ENCODE measurements around the gene FBXL12. TPM values are rescaled to one million over a fixed set of nuclear protein-coding genes. Genes with fewer than 3 reads are reported as not detected.
"Not testable (repeated sequence)": the region's sequence is repeated elsewhere in the genome, so short reads cannot be mapped to it uniquely, and the experiment has no call there.

FBXL12 gene, protein sequence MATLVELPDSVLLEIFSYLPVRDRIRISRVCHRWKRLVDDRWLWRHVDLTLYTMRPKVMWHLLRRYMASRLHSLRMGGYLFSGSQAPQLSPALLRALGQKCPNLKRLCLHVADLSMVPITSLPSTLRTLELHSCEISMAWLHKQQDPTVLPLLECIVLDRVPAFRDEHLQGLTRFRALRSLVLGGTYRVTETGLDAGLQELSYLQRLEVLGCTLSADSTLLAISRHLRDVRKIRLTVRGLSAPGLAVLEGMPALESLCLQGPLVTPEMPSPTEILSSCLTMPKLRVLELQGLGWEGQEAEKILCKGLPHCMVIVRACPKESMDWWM
- 34.5 TPM for polyA plus RNA-seq (ENCODE audit: insufficient read length)

DNA sequence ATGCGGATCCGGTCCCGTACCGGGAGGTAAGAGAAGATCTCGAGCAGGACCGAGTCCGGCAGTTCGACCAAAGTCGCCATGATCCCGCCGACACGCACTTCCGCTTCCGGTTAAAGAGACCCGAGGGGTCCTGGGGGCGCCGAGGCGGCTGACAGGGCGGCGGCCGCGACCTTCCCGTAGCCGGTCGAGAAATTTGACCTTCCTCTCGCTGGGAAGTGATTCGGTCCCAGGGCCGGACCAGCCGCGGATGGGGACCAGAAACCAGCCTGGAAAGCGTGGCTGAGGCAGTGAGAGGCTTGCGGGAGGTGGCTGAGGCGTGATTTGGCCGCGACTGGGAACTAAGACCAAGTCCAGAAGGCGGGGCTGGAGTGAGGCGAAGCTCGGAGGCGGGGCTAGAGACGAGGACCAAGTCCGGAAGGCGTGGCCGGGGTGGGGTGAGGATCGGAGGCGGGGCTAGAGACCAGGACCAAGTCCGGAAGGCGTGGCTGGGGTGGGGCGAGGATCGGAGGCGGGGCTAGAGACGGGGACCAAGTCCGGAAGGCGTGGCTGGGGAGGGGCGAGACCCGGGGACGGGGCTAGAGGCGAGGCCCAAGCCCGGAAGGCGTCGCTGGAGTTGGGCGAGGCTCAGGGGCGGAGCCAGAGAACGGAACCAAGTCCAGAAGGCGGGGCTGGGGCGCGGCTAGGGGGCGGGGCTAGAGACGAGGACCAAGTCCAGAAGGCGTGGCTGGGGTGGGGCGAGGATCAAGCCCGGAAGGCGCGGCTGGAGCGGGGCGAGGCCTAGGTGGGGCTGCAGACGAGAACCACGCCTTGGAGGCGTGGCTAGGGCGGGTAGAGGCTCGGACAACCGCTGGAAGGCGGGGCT is at the start of gene FBXL12:
Gene FBXL12, minus strand, starts transcription at position 346 of the 862 bp plus-strand sequence. Its CDS starts 266 bp downstream, at position 80.
- peak; percentile 100 for DNase-seq

DNA sequence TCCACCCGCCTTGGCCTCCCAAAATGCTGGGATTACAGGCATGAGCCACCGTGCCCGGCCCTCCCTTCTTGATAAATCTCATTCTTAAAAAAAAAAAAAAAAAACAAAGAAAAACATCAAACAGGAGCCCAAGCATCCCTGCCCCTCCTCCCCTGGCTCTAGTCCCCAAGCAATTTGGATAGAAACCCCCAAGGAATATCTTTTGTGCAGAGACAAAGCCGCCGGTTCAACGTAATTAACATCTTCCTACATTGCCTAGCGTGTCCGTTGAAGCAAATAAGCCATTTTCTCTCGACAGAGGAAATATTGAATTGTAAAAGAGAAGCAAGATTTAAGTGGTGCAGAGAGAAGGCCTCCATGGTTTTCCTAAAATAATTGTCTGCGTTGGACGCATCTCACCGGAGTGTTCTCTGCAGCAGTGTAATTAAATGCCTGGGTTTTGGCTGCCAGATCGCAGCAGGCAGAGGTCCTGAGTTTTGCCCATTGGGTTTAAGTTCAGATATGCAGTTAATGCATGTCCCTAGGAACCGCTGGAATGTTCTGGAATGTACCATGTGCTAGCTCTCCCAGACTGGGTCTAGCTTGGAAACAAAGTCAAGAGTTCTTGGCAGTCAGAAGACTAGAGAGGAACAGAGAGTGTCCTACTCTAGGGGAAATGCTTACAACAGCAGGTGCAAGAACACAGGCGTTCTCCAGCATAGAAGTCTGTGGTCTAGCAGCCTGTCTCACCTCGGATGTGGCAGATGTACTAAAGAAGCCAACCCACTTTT is 47.0 kb upstream of the FBXL12 start:
- DNase-seq, result no peak

DNA sequence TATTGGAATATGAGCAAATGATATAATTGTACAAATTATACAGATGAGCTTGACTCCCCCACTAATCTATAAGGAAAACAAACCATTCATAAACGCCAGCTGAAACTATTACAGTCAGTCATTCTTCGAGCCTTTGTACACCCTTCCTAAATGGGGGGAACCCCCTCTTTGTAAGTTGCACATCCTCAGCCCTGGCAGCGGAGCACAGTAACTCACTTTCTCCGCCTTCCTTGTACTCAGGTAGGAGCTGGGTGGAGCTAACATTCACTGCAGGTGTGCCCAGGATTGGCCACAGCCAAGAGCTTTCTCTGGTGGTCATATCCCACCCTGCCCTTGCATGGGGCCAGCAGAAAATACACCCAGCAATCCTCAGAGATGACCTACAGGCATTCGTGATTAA is 44.9 kb upstream of the FBXL12 start:
- DNase-seq, result no peak

DNA sequence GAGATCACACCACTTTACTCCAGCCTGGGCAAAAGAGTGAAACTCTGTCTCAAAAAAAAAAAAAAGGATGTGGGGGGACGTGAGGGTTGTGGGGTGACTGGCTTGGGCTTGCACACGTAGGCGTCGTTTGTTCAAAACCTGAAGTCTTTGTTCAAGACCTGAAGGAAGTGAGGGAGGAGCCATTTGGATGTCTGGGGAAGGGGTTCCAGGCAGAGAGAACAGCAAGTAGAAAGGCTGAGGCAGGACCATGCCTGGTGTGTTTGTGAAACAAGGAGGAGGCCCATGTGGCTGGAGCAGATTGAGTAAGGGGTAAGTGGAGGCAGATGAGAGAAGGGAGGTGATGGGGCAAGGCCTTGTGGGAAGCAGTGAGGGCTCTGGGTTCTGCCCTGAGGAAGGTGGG is 44.1 kb upstream of the FBXL12 start:
- no peak for DNase-seq

DNA sequence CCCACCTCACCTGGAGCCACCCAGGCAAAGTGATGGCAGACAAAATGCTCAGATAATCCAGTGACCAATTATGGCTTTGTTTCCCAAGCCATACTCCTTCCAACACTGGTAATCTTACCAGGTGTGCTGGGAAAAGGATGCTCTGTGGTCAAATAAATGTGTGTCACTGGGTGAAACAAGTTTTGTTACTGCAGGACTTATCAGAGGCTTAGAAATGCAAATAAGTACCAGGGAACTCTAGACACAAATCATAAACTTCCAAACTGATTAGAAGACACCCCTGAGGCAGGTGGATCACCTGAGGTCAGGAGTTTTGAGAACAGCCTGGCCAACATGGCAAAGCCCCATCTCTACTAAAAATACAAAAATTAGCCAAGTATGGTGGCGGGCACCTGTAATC is 42.6 kb upstream of the FBXL12 start:
- no peak for DNase-seq

DNA sequence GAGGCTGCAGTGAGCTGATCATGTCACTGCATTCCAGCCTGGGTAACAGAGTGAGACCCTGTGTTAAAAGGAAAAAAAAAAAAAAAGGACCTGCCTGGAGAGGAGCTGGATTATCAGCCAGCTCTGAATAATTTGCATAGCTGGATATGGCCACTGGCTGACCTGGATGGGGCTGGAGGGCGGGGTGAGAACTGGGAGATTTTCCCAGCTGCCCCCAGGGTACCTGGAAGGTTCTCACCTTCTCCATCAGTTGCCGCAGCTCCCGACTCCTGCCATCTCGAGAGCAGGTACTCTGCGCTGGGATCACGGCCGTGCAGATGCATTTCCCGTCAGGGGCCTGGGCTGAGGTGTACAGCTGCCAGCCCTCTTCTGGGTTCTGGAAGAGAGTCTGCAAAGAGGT is 41.5 kb upstream of the FBXL12 start:
- no peak for DNase-seq

DNA sequence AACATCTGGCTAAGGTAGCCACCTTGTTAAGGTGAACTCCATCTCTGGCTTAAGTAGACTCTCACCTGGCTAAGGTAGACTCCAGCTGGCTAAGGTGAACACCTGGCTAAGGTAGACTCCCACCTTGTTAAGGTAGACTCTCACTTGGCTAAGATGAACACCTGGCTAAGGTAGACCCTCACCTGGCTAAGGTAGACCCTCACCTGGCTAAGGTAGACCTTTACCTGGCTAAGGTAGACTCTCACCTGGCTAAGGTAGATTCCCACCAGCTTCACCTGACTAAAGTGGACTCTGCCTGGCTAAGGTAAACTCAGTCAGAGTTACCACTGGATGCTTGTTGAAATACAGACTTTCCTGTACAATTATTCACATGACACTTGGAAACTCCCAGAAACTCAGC is 39.9 kb upstream of the FBXL12 start:
- DNase-seq, result no peak

DNA sequence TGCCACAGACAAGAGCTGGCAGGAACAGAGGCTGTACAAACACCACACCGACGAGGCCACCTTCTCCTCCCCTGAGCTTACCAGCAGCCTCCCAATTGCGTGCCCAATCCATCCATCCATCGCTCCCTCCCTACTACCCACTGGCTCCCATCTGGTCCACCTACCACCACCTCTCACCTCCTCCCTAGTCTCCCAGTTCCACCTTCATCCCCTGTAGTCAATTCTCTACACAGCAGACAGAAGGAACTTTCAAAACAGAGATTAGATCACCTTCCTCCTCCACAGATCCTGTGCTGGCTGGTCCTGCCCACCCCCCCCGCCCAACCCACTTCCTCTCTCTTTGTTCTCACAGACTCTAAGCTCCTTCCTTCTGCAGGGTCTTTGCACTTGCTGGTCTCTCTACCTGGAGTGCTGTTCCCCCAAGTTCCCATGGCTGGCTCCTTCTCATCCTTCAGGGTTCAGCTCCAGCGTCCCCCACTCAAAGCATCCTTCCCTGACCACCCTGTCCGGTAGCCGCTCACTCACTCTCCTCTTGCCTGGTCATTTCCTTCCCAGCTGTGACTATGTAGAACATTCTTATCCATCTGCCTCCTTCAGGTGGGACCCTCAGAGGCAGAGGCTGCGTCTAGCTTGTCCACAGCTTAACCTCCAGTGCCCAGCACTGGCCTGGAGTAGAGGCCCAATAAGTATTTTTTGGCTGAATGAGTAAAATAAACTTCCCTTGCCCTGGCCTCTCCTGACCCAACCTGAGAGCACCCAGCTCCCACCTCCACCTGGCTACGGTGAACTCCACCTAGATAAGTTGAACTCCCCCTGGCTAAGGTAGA is 39.3 kb upstream of the FBXL12 start:
- no peak for DNase-seq

DNA sequence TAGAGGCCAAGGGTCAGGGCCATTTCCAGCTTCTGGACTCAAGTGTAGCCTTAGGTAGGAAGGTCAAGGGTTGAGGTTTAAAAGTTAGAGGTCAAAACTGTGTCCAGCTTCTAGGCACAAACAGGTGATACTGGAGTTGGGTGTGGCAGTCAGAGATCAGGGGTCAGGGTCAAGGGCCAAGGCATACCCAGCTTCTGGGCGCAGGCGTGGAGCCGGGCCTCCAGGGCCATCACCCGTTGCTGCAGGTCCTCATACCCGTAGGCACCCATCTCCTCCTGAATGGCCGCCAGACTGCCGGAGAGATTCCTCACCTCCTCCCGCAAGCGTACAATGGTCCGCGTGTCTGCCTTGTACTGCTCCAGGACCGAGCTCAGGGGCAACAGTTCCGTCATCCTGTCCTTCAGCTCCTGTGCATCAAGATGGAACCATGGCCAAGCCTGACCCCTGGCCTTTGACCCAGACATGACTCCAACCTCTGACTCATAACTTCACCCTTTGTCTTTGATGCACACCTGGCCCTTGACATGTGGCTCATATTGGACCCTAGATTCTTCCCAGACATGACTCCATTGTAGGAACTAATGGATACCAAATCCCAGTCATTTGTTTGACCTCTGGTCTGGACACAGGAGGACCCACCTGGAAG is 38.3 kb upstream of the FBXL12 start:
- DNase-seq, result no peak

DNA sequence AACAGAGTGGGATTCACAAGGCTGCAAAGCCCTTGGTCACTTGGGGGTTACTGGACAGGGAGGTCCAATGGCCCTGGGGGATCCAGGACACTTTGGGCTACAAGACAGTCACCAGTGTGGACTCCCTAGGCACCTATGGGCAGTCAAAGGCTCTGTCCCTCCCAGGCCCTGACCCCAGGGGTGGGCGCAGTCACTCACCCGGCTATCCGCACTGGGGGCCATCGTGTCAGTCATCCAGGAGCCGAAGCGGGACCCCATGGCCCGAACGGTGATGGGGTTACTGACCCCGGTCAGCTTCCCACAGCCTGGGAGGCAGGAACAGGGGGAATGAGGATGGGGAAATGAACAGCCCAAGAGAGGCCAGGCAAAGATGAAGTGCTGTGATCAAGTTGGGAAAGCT is 37.7 kb upstream of the FBXL12 start:
- DNase-seq, result no peak

DNA sequence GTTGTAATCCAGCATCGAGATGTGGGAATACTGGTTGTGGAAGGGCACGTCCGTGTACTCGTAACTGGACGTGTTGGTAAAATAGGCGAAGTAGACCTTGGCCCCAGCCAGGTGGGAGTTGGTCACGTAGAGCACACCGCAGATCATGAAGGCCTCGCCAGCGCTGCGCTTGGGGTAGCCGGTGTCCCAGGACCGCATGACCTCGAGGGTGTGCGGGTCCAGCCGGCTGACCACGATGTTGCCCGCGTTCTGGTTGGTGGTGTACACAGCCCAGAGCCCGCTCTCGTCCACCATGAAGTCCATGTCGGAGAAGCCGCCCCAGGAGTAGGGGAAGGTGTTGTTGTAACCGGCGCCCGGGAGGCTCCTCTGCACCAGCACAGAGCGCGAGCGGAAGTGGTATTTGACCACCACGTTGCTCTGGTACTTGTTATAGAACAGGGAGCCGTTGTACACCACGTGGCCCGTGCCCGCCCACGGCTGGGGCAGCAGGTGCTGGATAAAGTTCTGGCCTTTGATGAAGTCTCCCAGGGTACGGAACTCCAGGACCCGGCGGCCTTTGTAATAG is 35.5 kb upstream of the FBXL12 start:
- no peak for DNase-seq

DNA sequence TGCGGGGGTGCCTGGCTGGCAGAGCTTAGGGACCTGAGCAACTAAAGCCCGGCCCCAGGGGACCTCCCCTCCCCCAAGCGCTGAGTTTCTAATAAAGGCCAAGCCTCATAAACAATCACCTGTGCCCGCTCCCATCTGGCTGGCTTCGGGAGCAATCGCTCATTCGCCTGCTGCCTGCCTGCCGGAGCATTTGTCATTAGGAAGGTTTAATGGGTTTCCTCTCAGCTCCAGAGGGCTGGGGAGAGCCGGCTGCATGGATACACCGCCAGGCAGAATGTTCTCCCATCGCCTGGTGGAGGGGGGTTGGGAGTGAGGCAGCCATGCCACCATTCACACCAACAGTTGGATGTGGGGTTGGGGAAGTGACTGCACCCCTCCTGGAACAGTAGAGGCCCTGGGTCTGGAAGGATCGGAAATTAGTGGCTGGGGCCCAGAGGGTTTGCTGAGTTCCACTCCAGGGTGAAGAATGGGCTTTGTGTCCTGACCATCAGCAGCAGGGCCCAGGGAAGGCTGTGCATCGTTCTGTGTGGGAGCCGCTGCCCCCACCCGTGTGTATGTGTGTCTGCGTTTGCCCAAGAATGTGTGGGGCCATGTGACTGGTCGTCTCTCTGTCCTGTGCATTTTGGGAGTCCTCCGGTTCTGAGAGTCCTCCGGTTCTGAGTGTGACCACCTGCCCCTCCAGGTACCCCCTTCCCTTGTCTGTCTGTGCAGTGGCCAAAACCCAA is 31.5 kb upstream of the FBXL12 start:
- DNase-seq, result no peak

DNA sequence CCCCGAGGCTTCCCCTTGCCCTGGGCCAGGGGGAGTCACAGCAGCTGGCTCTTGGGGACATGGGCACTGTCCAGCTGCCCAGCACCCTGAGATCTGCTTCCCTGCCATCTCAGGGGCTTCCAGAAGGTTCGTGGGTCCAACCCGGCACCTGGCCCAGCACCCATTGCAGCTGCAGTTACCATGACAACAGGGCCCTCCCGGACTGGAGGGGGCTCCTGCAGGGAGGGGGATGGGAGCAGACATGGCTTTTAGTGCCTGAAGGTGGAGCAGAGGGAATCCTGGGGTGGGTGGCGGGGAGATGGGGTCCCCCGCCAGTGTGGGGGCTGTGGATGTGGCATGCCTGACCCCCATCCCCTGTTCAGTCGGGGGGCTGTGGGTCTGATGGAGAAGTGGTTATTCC is 30.9 kb upstream of the FBXL12 start:
- DNase-seq, result no peak

DNA sequence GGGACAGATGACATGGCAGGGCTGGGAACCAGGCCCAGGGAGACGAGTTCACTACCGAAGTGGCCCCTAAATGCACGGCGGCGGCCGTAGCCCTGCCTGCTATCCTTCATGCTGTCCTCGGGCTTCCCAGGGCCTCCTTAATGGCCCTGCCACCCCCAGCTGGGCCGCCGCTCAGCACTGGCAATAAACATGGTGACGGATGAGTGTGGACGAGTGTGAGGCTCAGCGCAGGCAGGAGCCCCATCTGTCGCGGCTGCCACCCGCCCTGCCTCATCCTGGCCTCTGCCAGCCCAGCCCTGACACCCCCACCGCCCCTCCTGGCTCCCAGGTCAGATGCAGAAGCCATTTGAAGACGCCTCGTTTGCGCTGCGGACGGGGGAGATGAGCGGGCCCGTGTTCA is 29.9 kb upstream of the FBXL12 start:
- DNase-seq, result no peak

DNA sequence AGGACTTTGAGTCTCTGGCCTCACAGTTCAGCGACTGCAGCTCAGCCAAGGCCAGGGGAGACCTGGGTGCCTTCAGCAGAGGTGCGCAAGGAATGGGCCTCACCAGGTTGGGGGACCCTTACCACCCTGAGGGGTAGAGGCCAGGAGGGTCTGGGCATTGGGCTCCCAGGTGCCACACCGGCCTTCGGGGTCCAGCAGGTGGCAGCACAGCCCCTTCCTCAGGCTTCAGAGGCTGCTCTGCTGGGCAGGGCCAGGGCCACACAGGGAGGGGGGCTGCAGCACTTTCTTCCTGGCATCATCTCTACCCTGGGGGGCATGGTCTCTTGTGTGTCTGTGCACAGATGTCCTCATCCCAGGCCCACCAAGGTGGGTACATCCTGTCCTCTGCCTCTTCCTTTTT is 29.2 kb upstream of the FBXL12 start:
- DNase-seq, result no peak

DNA sequence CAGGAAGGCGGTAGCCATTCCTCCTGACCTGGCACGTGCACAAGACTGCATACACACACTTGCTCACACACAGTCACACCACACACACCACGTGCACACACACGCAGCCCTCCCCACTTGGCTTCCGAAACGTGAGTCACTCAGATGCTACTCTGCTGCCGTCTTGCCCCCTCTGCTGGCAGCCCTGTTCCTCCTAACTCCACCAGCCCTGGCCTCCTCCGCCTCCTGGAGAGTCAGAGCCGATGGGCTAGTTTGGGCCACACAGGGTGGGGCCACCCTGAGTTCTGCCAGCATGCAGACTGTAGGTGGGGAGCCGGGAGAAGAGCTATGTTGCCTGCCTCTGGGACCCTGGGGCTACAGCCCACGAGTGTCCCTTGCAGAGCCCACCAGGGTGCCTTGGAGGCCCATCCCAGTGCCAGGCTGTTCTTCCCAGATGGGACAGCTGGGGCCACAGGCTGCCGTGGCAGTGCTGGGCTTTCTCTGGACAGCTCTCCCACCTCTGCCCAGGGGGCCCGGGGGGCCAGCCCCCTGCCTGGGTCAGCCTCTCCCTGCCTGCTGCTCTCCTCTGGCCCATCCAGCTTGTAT is 28.3 kb upstream of the FBXL12 start:
- no peak for DNase-seq

DNA sequence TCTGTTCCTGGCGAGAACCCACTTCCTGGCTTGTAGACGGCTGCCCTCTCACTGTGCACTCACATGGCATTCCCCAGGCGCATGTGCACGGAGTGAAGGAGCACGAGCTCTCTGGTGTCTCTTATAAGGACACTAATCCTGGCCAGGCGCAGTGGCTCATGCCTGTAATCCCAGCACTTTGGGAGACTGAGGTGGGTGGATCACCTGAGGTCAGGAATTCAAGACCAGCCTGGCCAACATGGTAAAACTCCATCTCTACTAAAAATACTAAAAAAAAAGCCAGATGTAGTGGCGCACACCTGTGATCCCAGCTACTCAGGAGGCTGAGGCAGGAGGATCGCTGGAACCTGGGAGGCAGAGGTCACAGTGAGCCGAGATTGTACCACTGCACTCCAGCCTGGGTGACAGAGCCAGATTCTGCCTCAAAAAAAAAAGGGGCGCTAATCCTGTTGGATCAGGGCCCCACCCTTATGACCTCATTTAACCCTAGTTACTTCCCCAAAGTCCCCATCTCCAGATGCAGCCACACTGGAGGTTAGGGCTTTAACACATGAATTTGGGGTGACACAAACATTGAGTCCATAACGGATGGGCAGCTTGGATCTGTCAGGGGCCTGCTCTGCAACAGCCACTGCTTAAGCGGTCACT is 24.9 kb upstream of the FBXL12 start:
- not testable (repeated sequence) for DNase-seq

DNA sequence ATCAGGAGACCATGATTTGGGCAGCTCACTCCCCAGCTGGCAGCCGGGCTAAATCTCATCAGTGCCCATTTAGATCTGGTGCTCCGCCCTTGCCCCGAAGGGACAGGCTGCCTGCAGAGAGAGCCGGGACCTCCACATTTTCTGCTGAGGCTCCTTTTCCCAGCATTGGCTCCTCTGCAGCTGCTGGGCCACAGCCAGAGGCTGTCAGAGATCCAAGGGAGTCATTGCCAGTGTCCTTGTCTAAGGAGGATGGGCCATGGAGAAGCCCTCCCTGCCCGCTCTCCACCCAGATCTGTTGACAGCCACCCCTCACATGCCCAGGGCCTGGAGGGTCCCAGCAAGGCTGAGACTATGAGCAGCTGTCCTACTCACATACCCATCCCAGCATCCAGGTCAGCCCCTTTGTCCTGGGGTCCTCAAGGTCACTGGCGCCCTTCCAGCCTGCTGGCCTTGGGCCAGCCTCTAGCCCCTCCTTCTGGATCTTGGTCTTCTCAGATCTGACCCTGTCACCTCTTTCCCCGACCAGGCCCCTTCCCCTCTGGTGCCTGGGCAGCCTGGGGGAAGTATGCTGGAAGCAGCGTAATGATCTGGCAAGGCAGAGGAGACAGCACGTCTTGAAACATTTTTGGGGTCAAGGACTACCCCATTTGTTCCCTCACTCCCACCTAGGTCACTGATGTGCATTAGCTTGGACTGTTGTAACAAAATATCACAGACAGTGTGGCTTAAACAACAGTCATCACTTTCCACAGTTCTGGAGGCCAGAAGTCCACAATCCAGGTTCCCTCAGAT is 24.2 kb upstream of the FBXL12 start:
- no peak for DNase-seq

DNA sequence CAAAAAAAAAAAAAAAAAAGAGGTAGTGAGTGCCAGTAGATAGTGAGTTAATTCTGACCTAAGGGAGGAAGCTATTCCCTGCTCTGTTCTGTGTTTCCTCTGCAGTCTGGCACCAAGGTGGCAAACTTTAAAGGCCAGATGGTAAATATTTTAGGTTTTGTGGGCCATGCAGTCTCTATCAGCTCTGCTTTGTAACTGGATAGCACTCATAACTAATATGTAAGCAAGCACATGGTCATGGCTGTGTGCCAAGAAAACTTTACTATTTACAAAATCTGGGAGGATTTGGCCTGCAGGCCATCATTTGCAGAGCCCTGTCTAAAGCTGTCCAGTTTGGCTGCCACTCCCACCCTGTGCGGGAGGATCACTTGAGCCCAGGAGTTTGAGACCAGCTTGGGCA is 20.5 kb upstream of the FBXL12 start:
- no peak for DNase-seq

All from hindlimb muscle (tissue), 1 donor.